HCT116 (cell line): ENCODE results near the gene CALR.

Experiments used
- ATF3 ChIP-seq: IDR thresholded peaks from 2 replicates; pipeline ENCODE4 v1.6.1; 2012
- CTCF ChIP-seq, 3 experiments: fragments of 200-600 bp in 1 of 3; sonication (generic) in 1 of 3; IDR thresholded peaks in 2 of 3; conservative IDR thresholded peaks in 1 of 3; 2 replicates each; pipeline ENCODE4 v1.5.1; 2012 to 2017; ENCODE audit warnings: low read depth in 2 of 3, low read length in 2 of 3, antibody characterized with exemption in 1 of 3, borderline replicate concordance in 1 of 3, control low read depth in 1 of 3, mild to moderate bottlenecking in 1 of 3, mixed read lengths in 1 of 3, mixed run types in 1 of 3, moderate library complexity in 1 of 3; ENCODE audit not compliant: insufficient read depth in 1 of 3
- EGR1 ChIP-seq: IDR thresholded peaks from 2 replicates; pipeline ENCODE4 v1.6.1; 2012; ENCODE audit warnings: low read depth
- EZH2 ChIP-seq: fragments of 200-600 bp; sonication (generic); IDR thresholded peaks from 2 replicates; pipeline ENCODE4 v1.6.1; 2017; ENCODE audit warnings: antibody characterized with exemption, mixed run types
- EZH2phosphoT487 ChIP-seq: fragments of 200-600 bp; IDR thresholded peaks from 2 replicates; pipeline ENCODE4 v1.6.1; 2018; ENCODE audit warnings: antibody characterized with exemption, borderline replicate concordance
- POLR2A ChIP-seq: IDR thresholded peaks from 2 replicates; pipeline ENCODE4 v1.7.0; 2011; ENCODE audit warnings: borderline replicate concordance; ENCODE audit not compliant: insufficient read depth, insufficient read length; ENCODE audit errors: extremely low read depth
- POLR2AphosphoS5 ChIP-seq: IDR thresholded peaks from 2 replicates; pipeline ENCODE4 v1.6.1; 2011; ENCODE audit warnings: mild to moderate bottlenecking, low read depth, low read length, moderate library complexity
- YY1 ChIP-seq: IDR thresholded peaks from 2 replicates; pipeline ENCODE4 v1.6.1; 2011; ENCODE audit warnings: low read length, low read depth, moderate library complexity, mild to moderate bottlenecking; ENCODE audit not compliant: insufficient replicate concordance; ENCODE audit errors: extremely low read depth

- TF ChIP-seq EZH2phosphoT487 (no peak), POLR2A (no peak), EGR1 (no peak), CTCF (IDR thresholded peaks at IDR 0.05 in 2 of 3, conservative IDR thresholded peaks at IDR 0.05 in 1 of 3; ENCODE audit: borderline replicate concordance in 1 of 3, insufficient read depth in 1 of 3, low read depth in 2 of 3, low read length in 2 of 3) (no peak), EZH2 (no peak), ATF3 (no peak), YY1 (no peak), POLR2AphosphoS5 (no peak)
These were observed 14.9 kb downstream of the CALR start for GRCh38 chr19:12953138-12953798.
